Mammary epithelial cell (primary cell): Measurements from ENCODE around the gene DTD1.

ENCODE experiments used
- EZH2 ChIP-seq: IDR thresholded peaks from 2 replicates; pipeline ENCODE4 v1.6.1; 2012; ENCODE audit warnings: low read length, inconsistent platforms, borderline replicate concordance
- TF ChIP-seq, protein P1 (sequence below), 2 donors: IDR thresholded peaks in 1 of 2; conservative IDR thresholded peaks in 1 of 2; 2 replicates each; pipeline ENCODE4 v1.5.1; 2011 to 2012; ENCODE audit warnings: inconsistent platforms in 2 of 2, low read length in 2 of 2, mild to moderate bottlenecking in 2 of 2, control low read depth in 1 of 2, low read depth in 1 of 2; ENCODE audit not compliant: insufficient read depth in 1 of 2; ENCODE audit errors: extremely low read depth in 1 of 2

- TF ChIP-seq, protein P1, sequence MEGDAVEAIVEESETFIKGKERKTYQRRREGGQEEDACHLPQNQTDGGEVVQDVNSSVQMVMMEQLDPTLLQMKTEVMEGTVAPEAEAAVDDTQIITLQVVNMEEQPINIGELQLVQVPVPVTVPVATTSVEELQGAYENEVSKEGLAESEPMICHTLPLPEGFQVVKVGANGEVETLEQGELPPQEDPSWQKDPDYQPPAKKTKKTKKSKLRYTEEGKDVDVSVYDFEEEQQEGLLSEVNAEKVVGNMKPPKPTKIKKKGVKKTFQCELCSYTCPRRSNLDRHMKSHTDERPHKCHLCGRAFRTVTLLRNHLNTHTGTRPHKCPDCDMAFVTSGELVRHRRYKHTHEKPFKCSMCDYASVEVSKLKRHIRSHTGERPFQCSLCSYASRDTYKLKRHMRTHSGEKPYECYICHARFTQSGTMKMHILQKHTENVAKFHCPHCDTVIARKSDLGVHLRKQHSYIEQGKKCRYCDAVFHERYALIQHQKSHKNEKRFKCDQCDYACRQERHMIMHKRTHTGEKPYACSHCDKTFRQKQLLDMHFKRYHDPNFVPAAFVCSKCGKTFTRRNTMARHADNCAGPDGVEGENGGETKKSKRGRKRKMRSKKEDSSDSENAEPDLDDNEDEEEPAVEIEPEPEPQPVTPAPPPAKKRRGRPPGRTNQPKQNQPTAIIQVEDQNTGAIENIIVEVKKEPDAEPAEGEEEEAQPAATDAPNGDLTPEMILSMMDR (conservative IDR thresholded peaks at IDR 0.05 in 1 of 2, IDR thresholded peaks at IDR 0.05 in 1 of 2; ENCODE audit: extremely low read depth in 1 of 2, insufficient read depth in 1 of 2, low read depth in 1 of 2, low read length in 2 of 2) = no peak
- TF ChIP-seq EZH2 = no peak
Observed at GRCh38 chr20:18657575-18657974, 69.7 kb downstream of the DTD1 start.
